ENCODE results near the gene ADGRL3.

Gene ADGRL3

DNA sequence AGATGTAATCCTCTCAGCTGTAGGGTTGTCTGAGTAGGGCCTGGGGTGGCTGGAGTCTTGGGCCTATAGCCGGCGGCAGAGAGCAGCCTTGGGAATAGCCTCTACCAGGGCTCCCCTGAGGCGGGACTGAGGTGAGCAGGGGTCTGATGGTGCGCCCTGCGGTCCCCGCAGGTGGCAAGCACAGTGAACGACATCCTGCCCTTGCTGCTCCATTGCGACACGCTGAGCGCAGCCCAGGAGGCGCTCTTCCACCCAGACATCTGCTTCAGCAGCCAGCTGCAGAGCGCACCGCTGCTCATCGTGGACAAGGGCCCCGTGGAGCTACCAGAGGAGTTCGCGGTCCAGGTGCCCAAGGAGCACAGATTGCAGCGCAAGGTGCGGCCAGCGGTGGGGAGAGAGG is 317.0 kb downstream of the ADGRL3 start:
- Histone ChIP-seq H3K27ac (ENCODE audit: extremely low read depth, low read depth, low read length) (no peak overlapping the region), H3K36me3 (ENCODE audit: control insufficient read depth in 2 of 2, insufficient read depth in 1 of 2, low read length in 2 of 2) (no peaks in the 10 kb centered on the region), H3K4me3 (ENCODE audit: low read depth, low read length) (no peak overlapping the region), H3K9me3 (ENCODE audit: control insufficient read depth, insufficient read depth, low read depth, low read length) (no peaks in the 10 kb centered on the region), H3K4me1 (ENCODE audit: control insufficient read depth, insufficient read depth, low read length) (peaks cover 4% of the 10 kb centered on the region; the same call in 1 of the 2 replicates)
- CTCF ChIA-PET = interaction anchor here (1.1 kb wide), 1 partner anchor 12 kb away, joined by 3 read pairs; no protein-coding TSS in a partner anchor
- POLR2A ChIA-PET = no interaction called here
- TF ChIP-seq YY2 (tag by site-specific recombination; IDR thresholded peaks at IDR 0.05) = no peak
- TF ChIP-seq ZNF23 (tag by site-specific recombination; IDR thresholded peaks at IDR 0.05; ENCODE audit: borderline replicate concordance) = no peak
- TF ChIP-seq ZNF354C (tag by site-specific recombination; IDR thresholded peaks at IDR 0.05; ENCODE audit: borderline replicate concordance, low read depth) = no peak
- no peak for TF ChIP-seq ZBTB10 (tag by site-specific recombination; IDR thresholded peaks at IDR 0.05)

- no peak for TF ChIP-seq ZNF585B (tag by site-specific recombination; IDR thresholded peaks at IDR 0.05)
- TF ChIP-seq ZNF518A (tag by site-specific recombination; conservative IDR thresholded peaks at IDR 0.05; ENCODE audit: low read depth) = no peak
- TF ChIP-seq ZNF132 (tag by site-specific recombination; IDR thresholded peaks at IDR 0.05; ENCODE audit: borderline replicate concordance) = no peak
- TF ChIP-seq EGR2 (tag by site-specific recombination; IDR thresholded peaks at IDR 0.05; ENCODE audit: low read depth) = no peak
- no peak for TF ChIP-seq BCL6B (tag by site-specific recombination; IDR thresholded peaks at IDR 0.05)
- no peak for TF ChIP-seq ZSCAN23 (tag by site-specific recombination; IDR thresholded peaks at IDR 0.05)
- TF ChIP-seq ZNF558 (tag by site-specific recombination; IDR thresholded peaks at IDR 0.05) = no peak
- TF ChIP-seq ZNF341 (tag by site-specific recombination; IDR thresholded peaks at IDR 0.05; ENCODE audit: low read depth) = no peak
- no peak for TF ChIP-seq ZNF596 (tag by site-specific recombination; IDR thresholded peaks at IDR 0.05)
- TF ChIP-seq KLF17 (tag by site-specific recombination; IDR thresholded peaks at IDR 0.05) = no peak
- TF ChIP-seq ZFP69B (tag by site-specific recombination; IDR thresholded peaks at IDR 0.05) = no peak
- no peaks in the 10 kb centered on the region for H3K36me3 ChIP-seq (ENCODE audit: control insufficient read depth in 2 of 2, insufficient read depth in 1 of 2, low read length in 2 of 2)
- CTCF ChIA-PET = no interaction called here
- no peaks in the 10 kb centered on the region for H3K9me3 ChIP-seq (ENCODE audit: control insufficient read depth, insufficient read depth, low read depth, low read length)
- POLR2A ChIA-PET = no interaction called here
- peaks cover 4% of the 10 kb centered on the region; the same call in 1 of the 2 replicates for H3K4me1 ChIP-seq (ENCODE audit: control insufficient read depth, insufficient read depth, low read length)
- H3K4me3 ChIP-seq (ENCODE audit: low read depth, low read length) = no peak overlapping the region
- H3K27ac ChIP-seq (ENCODE audit: extremely low read depth, low read depth, low read length) = no peak overlapping the region
Observed at GRCh38 chr4:61520166-61520565, 320.0 kb downstream of the ADGRL3 start.

Measured in HEK293 (cell line).